Endothelial cell (in vitro differentiated cells): Measurements from ENCODE around the gene HTT. TPM values are rescaled to one million over a fixed set of nuclear protein-coding genes. Genes with fewer than 3 reads are reported as not detected.

Experiments
- DNase-seq: peaks from one replicate; pipeline ENCODE4 v3.0.0; 2021; ENCODE audit warnings: low spot score
- H3K27ac Mint-ChIP-seq: one replicate; pipeline ENCODE4 v1.8.0; 2021; ENCODE audit warnings: mixed read lengths, inconsistent platforms; ENCODE audit not compliant: unreplicated experiment
- H3K27me3 Mint-ChIP-seq: one replicate; pipeline ENCODE4 v1.8.0; 2021; ENCODE audit warnings: mild to moderate bottlenecking, moderate library complexity, mixed read lengths, inconsistent platforms; ENCODE audit not compliant: unreplicated experiment
- H3K36me3 Mint-ChIP-seq: one replicate; pipeline ENCODE4 v1.8.0; 2021; ENCODE audit warnings: mild to moderate bottlenecking, low read depth, mixed read lengths, inconsistent platforms; ENCODE audit not compliant: unreplicated experiment
- H3K4me1 Mint-ChIP-seq: one replicate; pipeline ENCODE4 v1.8.0; 2021; ENCODE audit warnings: mild to moderate bottlenecking, mixed read lengths, inconsistent platforms; ENCODE audit not compliant: unreplicated experiment
- H3K4me3 Mint-ChIP-seq: one replicate; pipeline ENCODE4 v1.8.0; 2021; ENCODE audit warnings: mild to moderate bottlenecking, mixed read lengths, inconsistent platforms; ENCODE audit not compliant: unreplicated experiment
- H3K9me3 Mint-ChIP-seq: one replicate; pipeline ENCODE4 v1.8.0; 2021; ENCODE audit warnings: mixed read lengths, inconsistent platforms; ENCODE audit not compliant: unreplicated experiment
- CTCF ChIP-seq: fragments of 200-600 bp; sonication (generic); IDR thresholded peaks from one replicate; pipeline ENCODE4 v1.5.0; 2021; ENCODE audit warnings: antibody characterized with exemption; ENCODE audit not compliant: unreplicated experiment
- total RNA-seq: library from RNA; stranded (reverse); fragmentation: NEBNext Ultra II Directional; extraction: Animal tissue kit (Norgen Biotek cat#: 25700); gene quantifications from one replicate; pipeline ENCODE4 v1.2.1, GENCODE V29; 2021; ENCODE audit not compliant: unreplicated experiment

HTT gene
- total RNA-seq, 1 donor from 2014 or later, result 62.4 TPM

- TF ChIP-seq CTCF, result no peak
- no peaks in the 10 kb centered on the region for H3K27me3 Mint-ChIP-seq
- H3K4me1 Mint-ChIP-seq, result peaks cover 3% of the 10 kb centered on the region
Observed at GRCh38 chr4:3059943-3060342, 14.5 kb upstream of the HTT start.

GRCh38 chr4:3060946-3061345 is 13.5 kb upstream of the HTT start:
- Mint-ChIP-seq H3K27me3 (peaks cover 3% of the 10 kb centered on the region), H3K4me3 (no peak overlapping the region), H3K4me1 (peaks cover 3% of the 10 kb centered on the region), H3K27ac (no peak overlapping the region), H3K36me3 (no peaks in the 10 kb centered on the region), H3K9me3 (peaks cover 6% of the 10 kb centered on the region)
- no peak for TF ChIP-seq CTCF
- no peak for DNase-seq

More at GRCh38 chr4:3059943-3060342, 14.5 kb upstream of the HTT start:
- no peak for DNase-seq
- H3K36me3 Mint-ChIP-seq, result no peaks in the 10 kb centered on the region
- peaks cover 11% of the 10 kb centered on the region for H3K9me3 Mint-ChIP-seq
- H3K4me3 Mint-ChIP-seq, result no peak overlapping the region
- no peak overlapping the region for H3K27ac Mint-ChIP-seq

GRCh38 chr4:3062471-3062870 is 12.0 kb upstream of the HTT start:
- Mint-ChIP-seq H3K36me3 (peaks cover 6% of the 10 kb centered on the region), H3K4me1 (peaks cover 3% of the 10 kb centered on the region), H3K9me3 (no peaks in the 10 kb centered on the region), H3K27me3 (peaks cover 5% of the 10 kb centered on the region), H3K27ac (no peak overlapping the region), H3K4me3 (no peak overlapping the region)
- no peak for TF ChIP-seq CTCF
- no peak for DNase-seq

GRCh38 chr4:3065551-3065950 is 8.9 kb upstream of the HTT start:
- DNase-seq, result no peak
- no peaks in the 10 kb centered on the region for H3K9me3 Mint-ChIP-seq
- peaks cover 7% of the 10 kb centered on the region for H3K27me3 Mint-ChIP-seq
- peaks cover 6% of the 10 kb centered on the region for H3K36me3 Mint-ChIP-seq
- peaks cover 3% of the 10 kb centered on the region for H3K4me1 Mint-ChIP-seq
- H3K4me3 Mint-ChIP-seq, result no peak overlapping the region
- no peak overlapping the region for H3K27ac Mint-ChIP-seq
- no peak for TF ChIP-seq CTCF

GRCh38 chr4:3066836-3067400 is 7.6 kb upstream of the HTT start:
- no peak overlapping the region for H3K27ac Mint-ChIP-seq
- peaks cover 7% of the 10 kb centered on the region for H3K27me3 Mint-ChIP-seq
- no peak for TF ChIP-seq CTCF
- H3K4me3 Mint-ChIP-seq, result no peak overlapping the region
- H3K9me3 Mint-ChIP-seq, result no peaks in the 10 kb centered on the region
- H3K36me3 Mint-ChIP-seq, result peaks cover 6% of the 10 kb centered on the region
- peaks cover 3% of the 10 kb centered on the region for H3K4me1 Mint-ChIP-seq
- DNase-seq, result no peak
